Loucy (cell line): ENCODE results near the gene ADAMTS8.

Experiments
- CTCF ChIP-seq: fragments of 200-600 bp; sonication (generic); conservative IDR thresholded peaks from 2 replicates; pipeline ENCODE4 v1.5.1; 2014; ENCODE audit warnings: mild to moderate bottlenecking, antibody characterized with exemption, low read length
- EZH2phosphoT487 ChIP-seq: fragments of 200-600 bp; IDR thresholded peaks from 2 replicates; pipeline ENCODE4 v1.6.1; 2018; ENCODE audit warnings: antibody characterized with exemption, mild to moderate bottlenecking, moderate library complexity, borderline replicate concordance

- TF ChIP-seq CTCF (no peak), EZH2phosphoT487 (no peak)
These were observed 19.6 kb upstream of the ADAMTS8 start for GRCh38 chr11:130448039-130448415.
